Lung (tissue), 12 donors: ENCODE measurements around the gene SPC24. TPM values are rescaled to one million over a fixed set of nuclear protein-coding genes. Genes with fewer than 3 reads are reported as not detected.
"Not testable (repeated sequence)": the region's sequence is repeated elsewhere in the genome, so short reads cannot be mapped to it uniquely, and the experiment has no call there.

Experiments
- ATAC-seq: fragments of 200-7000 bp; cut with Tn5 transposase; one replicate; pipeline ENCODE4 v1.9.1; 2020; ENCODE audit warnings: moderate number of reproducible peaks; ENCODE audit not compliant: insufficient read depth, low FRiP score
- DNase-seq, 3 donors: peaks; one replicate each; pipeline ENCODE4 v3.0.0-alpha.2; 2013 to 2017
- H3K27ac ChIP-seq, 2 donors: one replicate each; pipeline ENCODE4 v1.5.1; 2013; ENCODE audit warnings: mild to moderate bottlenecking in 2 of 2, moderate library complexity in 2 of 2, control low read depth in 1 of 2, inconsistent platforms in 1 of 2, low read depth in 1 of 2, low read length in 1 of 2
- H3K27me3 ChIP-seq, 3 donors: one replicate each; pipeline ENCODE4 v1.5.1; 2013; ENCODE audit warnings: low read length in 2 of 3; ENCODE audit not compliant: control insufficient read depth in 3 of 3, insufficient read depth in 3 of 3
- H3K36me3 ChIP-seq, 4 donors: one replicate each; pipeline ENCODE4 v1.5.1; 2013; ENCODE audit warnings: low read length in 4 of 4, mild to moderate bottlenecking in 1 of 4, moderate library complexity in 1 of 4; ENCODE audit not compliant: control insufficient read depth in 4 of 4, insufficient read depth in 4 of 4
- H3K4me1 ChIP-seq, 5 donors: one replicate each; pipeline ENCODE4 v1.5.1; 2013; ENCODE audit warnings: low read length in 5 of 5, mild to moderate bottlenecking in 2 of 5, moderate library complexity in 1 of 5; ENCODE audit not compliant: control insufficient read depth in 5 of 5, insufficient read depth in 5 of 5
- H3K4me3 ChIP-seq: one replicate; pipeline ENCODE4 v1.5.1; 2013; ENCODE audit warnings: mild to moderate bottlenecking, control low read depth, moderate library complexity
- H3K9ac ChIP-seq, 2 donors: one replicate each; pipeline ENCODE4 v1.5.1; 2013; ENCODE audit warnings: low read length in 2 of 2, control low read depth in 1 of 2; ENCODE audit not compliant: insufficient read depth in 1 of 2
- H3K9me3 ChIP-seq, 4 donors: one replicate each; pipeline ENCODE4 v1.5.1; 2013; ENCODE audit warnings: low read length in 3 of 4, mild to moderate bottlenecking in 1 of 4, moderate library complexity in 1 of 4; ENCODE audit not compliant: control insufficient read depth in 4 of 4, insufficient read depth in 3 of 4
- CTCF ChIP-seq: IDR thresholded peaks from 2 replicates; pipeline ENCODE4 v1.5.1; 2012; ENCODE audit warnings: mild to moderate bottlenecking; ENCODE audit errors: control extremely low read depth, extremely low read depth
- WGBS, 2 donors: extraction: QIAGEN DNeasy Blood & Tissue Kit; methylation state at CpG; one replicate each; pipeline ENCODE4 v1.1.7; 2013; 5-methylcytosine and 5-hydroxymethylcytosine counted together
- polyA plus RNA-seq, 2 donors: library from polyadenylated mRNA; stranded (reverse); fragments of 200-250 nt; gene quantifications; one replicate each; pipeline ENCODE4 v1.2.1, GENCODE V29; 2013
- total RNA-seq, 2 donors: library from RNA; depleted of rRNA in 1 of 2; stranded (reverse); fragments of >200 nt in 1 of 2; gene quantifications; one replicate each; pipeline ENCODE4 v1.2.1, GENCODE V29; 2014 to 2021
- donor health status: control.
- donor health status: control.
- donor health status: Bipolar disorder and iron deficiency.
- donor health status: healthy.
- donor health status: DM: yes; HTN: yes; CAD: no.

SPC24 gene
- total and polyA plus RNA-seq, 4 donors = 1.3 to 6.5 (median 3.9) TPM

GRCh38 chr19:11140896-11141295 is 14.7 kb downstream of the SPC24 start:
- Histone ChIP-seq H3K9me3 (peaks cover 0 to 3% (median 0%) of the 10 kb centered on the region in 4 donors), H3K4me3 (no peak overlapping the region), H3K9ac (no peak overlapping the region), H3K4me1 (peaks cover 6 to 64% (median 38%) of the 10 kb centered on the region in 5 donors), H3K36me3 (no peaks in the 10 kb centered on the region), H3K27ac (no peak overlapping the region), H3K27me3 (no peaks in the 10 kb centered on the region)
- no peak for TF ChIP-seq CTCF
- DNase-seq (no peak), ATAC-seq (no peak)
- WGBS, 2 donors = 86 to 91% methylated on average over 9 of the region's 9 CpGs

DNA sequence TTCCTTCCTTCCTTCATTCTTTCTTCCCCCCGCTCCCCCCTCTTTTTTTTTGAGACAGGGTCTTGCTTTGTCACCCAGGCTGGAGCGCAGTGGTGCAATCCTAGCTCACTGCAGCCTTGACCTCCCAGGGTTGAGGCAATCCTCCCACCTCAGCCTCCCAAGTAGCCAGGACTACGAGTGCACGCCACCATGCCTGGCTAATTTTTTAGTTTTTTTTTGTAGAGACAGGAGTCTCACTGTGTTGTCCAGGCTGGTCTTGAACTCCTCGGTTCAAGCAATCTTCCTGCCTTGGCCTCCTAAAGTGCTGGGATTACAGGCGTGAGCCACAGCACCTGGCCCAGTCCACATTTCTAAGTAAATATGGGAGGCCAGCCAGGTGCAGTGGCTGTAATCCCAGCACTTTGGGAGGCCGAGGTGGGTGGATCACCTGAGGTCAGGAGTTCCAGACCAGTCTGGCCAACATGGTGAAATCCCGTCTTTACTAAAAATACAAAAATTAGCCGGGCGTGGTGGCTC is 15.5 kb downstream of the SPC24 start:
- not testable (repeated sequence) for H3K9ac ChIP-seq, ATAC-seq, H3K36me3 ChIP-seq, H3K4me3 ChIP-seq, DNase-seq, H3K27me3 ChIP-seq, H3K9me3 ChIP-seq
- H3K4me1 ChIP-seq = peaks cover 6 to 61% (median 36%) of the 10 kb centered on the region in 5 donors
- peak overlapping the region; percentile 86 to 91 for H3K27ac ChIP-seq
- WGBS, 2 donors = 74 to 90% methylated on average over 10 of the region's 10 CpGs

DNA sequence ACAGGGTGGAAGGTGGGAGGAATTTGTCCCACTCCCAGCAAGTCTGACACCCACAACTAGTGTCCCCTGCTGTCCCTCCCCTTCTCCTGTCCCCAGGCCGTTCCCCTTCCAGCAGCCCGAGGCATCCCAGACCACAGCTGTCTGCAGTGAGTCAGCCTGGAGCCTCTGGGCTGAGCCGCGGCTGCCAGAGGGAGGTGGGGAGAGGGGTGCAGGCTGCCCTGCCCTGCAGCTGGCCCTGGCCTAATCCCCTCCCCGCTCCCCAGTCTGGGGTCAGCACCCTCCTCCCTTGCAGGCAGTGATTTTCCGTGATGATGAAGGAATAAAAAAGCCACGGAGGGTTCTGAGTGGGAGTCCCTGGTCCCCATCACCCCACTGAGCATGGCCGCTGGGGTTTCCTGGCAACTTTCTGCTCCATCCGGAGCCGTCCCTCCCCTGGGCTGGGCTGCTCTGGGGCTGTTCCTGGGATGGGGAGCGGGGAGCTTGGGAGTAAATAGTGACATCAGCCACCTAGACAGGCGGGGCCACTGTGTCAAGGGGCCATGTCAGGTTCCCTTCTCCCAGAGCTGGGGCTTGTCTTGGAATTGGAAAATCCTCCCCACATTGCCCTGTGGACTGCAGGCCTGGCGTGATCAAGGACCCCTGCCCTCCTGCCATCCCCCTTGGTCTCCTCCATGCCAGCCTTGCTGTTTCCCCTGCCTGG is 16.8 kb downstream of the SPC24 start:
- Histone ChIP-seq H3K27me3 (no peaks in the 10 kb centered on the region), H3K4me1 (peaks cover 6 to 48% (median 27%) of the 10 kb centered on the region in 5 donors), H3K9ac (peak overlapping the region in 1 of 2 donors; percentile 34), H3K9me3 (no peaks in the 10 kb centered on the region), H3K4me3 (no peak overlapping the region), H3K36me3 (no peaks in the 10 kb centered on the region), H3K27ac (peak overlapping the region; percentile 86 to 91)
- no peak for TF ChIP-seq CTCF
- ATAC-seq = no peak
- 19 to 32% methylated on average over 13 of the region's 13 CpGs for WGBS, 2 donors
- peak; percentile 85 to 87 (median 85) for DNase-seq

- Histone ChIP-seq H3K27me3 (no peaks in the 10 kb centered on the region), H3K9me3 (no peaks in the 10 kb centered on the region), H3K4me1 (peaks cover 6 to 38% (median 19%) of the 10 kb centered on the region in 5 donors), H3K4me3 (no peak overlapping the region), H3K27ac (peak overlapping the region; percentile 86 to 91), H3K36me3 (peaks cover 0 to 6% (median under 1%) of the 10 kb centered on the region in 4 donors), H3K9ac (peak overlapping the region in 1 of 2 donors; percentile 95)
- TF ChIP-seq CTCF = peak; percentile 48
- peak; percentile 48 for ATAC-seq
- WGBS, 2 donors = 3 to 5% methylated on average over 28 of the region's 28 CpGs
- peak; percentile 94 to 97 (median 97) for DNase-seq
Observed at GRCh38 chr19:11137542-11138384, 17.8 kb downstream of the SPC24 start.
